Measurements from ENCODE around the gene OR51L1.

- no peak for TF ChIP-seq CTCF (IDR thresholded peaks at IDR 0.05)
- no peak for TF ChIP-seq ZFX (IDR thresholded peaks at IDR 0.05; ENCODE audit: borderline replicate concordance)
Observed at GRCh38 chr11:4957396-4957795, 37.3 kb upstream of the OR51L1 start.

Measured in 22Rv1 (cell line).